Left lung (tissue), 10 donors: ENCODE results near the gene PAK4. TPM values are rescaled to one million over a fixed set of nuclear protein-coding genes. Genes with fewer than 3 reads are reported as not detected.
A peak's percentile ranks its signal among the peaks of the same experiment; 100 is the strongest.
"Not testable (repeated sequence)": the region's sequence is repeated elsewhere in the genome, so short reads cannot be mapped to it uniquely, and the experiment has no call there.

Experiments used
- ATAC-seq: fragments of 200-7000 bp; cut with Tn5 transposase; one replicate; pipeline ENCODE4 v1.9.1; 2020; ENCODE audit warnings: moderate library complexity
- DNase-seq, 4 donors: peaks; one replicate each; pipeline ENCODE4 v3.0.0-alpha.2; 2013 to 2020
- H3K27ac ChIP-seq, 2 donors: fragments of 200-600 bp; sonication (generic) in 1 of 2; one replicate each; pipeline versions ENCODE4 v1.5.0 to v1.8.0; 2020 to 2021
- H3K27me3 ChIP-seq, 2 donors: fragments of 200-600 bp; sonication (generic) in 1 of 2; one replicate each; pipeline versions ENCODE4 v1.5.0 to v1.8.0; 2020 to 2021
- H3K36me3 ChIP-seq, 2 donors: fragments of 200-600 bp; sonication (generic) in 1 of 2; one replicate each; pipeline versions ENCODE4 v1.5.0 to v1.8.0; 2020 to 2021
- H3K4me1 ChIP-seq, 2 donors: fragments of 200-600 bp; one replicate each; pipeline ENCODE4 v1.8.0; 2021
- H3K4me3 ChIP-seq, 2 donors: fragments of 200-600 bp; sonication (generic) in 1 of 2; one replicate each; pipeline versions ENCODE4 v1.5.0 to v1.8.0; 2020 to 2021; ENCODE audit warnings: mild to moderate bottlenecking in 1 of 2
- H3K9me3 ChIP-seq, 2 donors: fragments of 200-600 bp; sonication (generic) in 1 of 2; one replicate each; pipeline versions ENCODE4 v1.5.0 to v1.8.0; 2020 to 2021
- intact Hi-C, 2 donors: fragments of 100-400 bp; cut with DNase I; formaldehyde crosslinking; loops; one replicate each; pipeline versions ENCODE4 v1.11.2 to v1.14.2; 2022
- polyA plus RNA-seq, 6 donors: library from polyadenylated mRNA; unstranded; fragments of 120-200 nt; gene quantifications; one replicate each; pipeline ENCODE4 v1.2.1, GENCODE V29; 2013; ENCODE audit not compliant: insufficient read length in 6 of 6
- total RNA-seq, 2 donors: library from RNA; stranded (reverse); fragmentation: NEBNext Ultra II Directional; extraction: Animal tissue kit (Norgen Biotek cat#: 25700); gene quantifications; one replicate each; pipeline ENCODE4 v1.2.1, GENCODE V29; 2021
- TF ChIP-seq, protein P1 (sequence below), 2 donors: fragments of 200-600 bp; sonication (generic) in 1 of 2; IDR thresholded peaks; one replicate each; pipeline versions ENCODE4 v1.5.0 to v1.8.0; 2021; ENCODE audit warnings: antibody characterized with exemption in 2 of 2
- donor health status: DM: no; HTN: yes; CAD: no.
- donor health status: DM: no; HTN: no; CAD: no.

The PAK4 gene
- total and polyA plus RNA-seq, 8 donors, result 40.9 to 62.3 (median 50.0) TPM

DNA sequence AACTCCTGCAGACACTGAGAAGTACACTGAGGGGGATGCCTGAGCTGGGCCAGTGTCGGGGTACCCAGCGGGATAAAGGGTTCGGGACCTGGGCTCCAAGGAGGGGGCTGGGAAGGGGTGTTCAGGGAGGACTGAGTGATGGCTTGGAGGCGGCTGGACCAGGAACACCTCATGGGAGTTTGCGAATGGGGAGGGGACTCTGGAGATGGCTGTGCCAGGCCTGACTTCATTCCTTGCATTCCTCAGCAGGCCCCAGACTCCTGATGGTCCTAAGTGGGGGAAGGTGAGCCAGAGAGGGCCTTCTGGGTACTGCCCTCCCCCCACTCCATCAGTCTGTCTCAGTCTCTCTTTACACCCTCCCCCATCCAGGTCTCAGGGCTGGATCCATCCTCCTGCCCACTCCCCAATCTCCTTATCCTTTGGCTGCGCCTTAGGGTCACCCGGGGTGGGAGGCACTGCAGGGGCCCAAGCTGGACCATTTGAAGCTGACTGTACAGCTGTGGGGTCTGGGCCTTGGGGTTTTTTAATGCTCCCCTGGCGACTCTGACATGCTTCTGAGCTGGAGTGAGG is 13.8 kb downstream of the PAK4 start:
- TF ChIP-seq, protein P1, sequence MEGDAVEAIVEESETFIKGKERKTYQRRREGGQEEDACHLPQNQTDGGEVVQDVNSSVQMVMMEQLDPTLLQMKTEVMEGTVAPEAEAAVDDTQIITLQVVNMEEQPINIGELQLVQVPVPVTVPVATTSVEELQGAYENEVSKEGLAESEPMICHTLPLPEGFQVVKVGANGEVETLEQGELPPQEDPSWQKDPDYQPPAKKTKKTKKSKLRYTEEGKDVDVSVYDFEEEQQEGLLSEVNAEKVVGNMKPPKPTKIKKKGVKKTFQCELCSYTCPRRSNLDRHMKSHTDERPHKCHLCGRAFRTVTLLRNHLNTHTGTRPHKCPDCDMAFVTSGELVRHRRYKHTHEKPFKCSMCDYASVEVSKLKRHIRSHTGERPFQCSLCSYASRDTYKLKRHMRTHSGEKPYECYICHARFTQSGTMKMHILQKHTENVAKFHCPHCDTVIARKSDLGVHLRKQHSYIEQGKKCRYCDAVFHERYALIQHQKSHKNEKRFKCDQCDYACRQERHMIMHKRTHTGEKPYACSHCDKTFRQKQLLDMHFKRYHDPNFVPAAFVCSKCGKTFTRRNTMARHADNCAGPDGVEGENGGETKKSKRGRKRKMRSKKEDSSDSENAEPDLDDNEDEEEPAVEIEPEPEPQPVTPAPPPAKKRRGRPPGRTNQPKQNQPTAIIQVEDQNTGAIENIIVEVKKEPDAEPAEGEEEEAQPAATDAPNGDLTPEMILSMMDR (IDR thresholded peaks at IDR 0.05), result no peak
- H3K27ac ChIP-seq, result peak overlapping the region in 1 of 2 donors; percentile 43
- no peaks in the 10 kb centered on the region for H3K36me3 ChIP-seq
- DNase-seq (peak in 1 of 4 donors; percentile 37), ATAC-seq (no peak)
- no peaks in the 10 kb centered on the region for H3K9me3 ChIP-seq
- H3K4me3 ChIP-seq, result peak overlapping the region in 1 of 2 donors; percentile 9
- H3K4me1 ChIP-seq, result peaks cover 18 to 49% of the 10 kb centered on the region in 2 donors
- H3K27me3 ChIP-seq, result no peaks in the 10 kb centered on the region
- intact Hi-C loops, result no loop called here

DNA sequence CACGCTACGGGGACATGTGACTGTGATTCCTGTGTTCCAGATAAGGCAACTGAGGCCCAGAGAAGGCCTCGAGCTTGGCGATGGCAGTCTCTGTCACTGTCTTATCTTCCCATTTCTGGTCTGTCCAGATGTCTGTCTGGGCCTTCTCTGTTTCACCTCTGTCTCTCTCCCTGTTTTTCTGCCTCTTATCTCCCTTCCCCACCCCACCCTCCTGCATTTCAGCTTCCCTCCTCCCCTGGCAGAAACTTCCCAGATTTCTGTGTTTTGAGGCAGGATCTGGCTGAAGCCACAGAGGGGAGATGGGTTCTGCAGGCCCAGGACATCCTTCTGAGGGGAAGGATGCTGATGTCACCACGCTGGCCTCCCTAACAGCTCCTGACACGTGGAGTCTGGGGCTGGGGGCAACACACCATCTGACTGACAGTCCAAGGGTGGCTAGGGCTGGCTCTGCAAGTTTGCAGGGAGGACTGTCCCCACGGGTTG is 14.4 kb downstream of the PAK4 start:
- intact Hi-C loops, result no loop called here
- Histone ChIP-seq H3K4me1 (peaks cover 23 to 52% of the 10 kb centered on the region in 2 donors), H3K27ac (peak overlapping the region in 1 of 2 donors; percentile 5), H3K36me3 (no peaks in the 10 kb centered on the region), H3K27me3 (no peaks in the 10 kb centered on the region), H3K9me3 (no peaks in the 10 kb centered on the region), H3K4me3 (no peak overlapping the region)
- TF ChIP-seq, protein P1 (IDR thresholded peaks at IDR 0.05), result no peak
- ATAC-seq, result no peak
- peak in 1 of 4 donors; percentile 18 for DNase-seq

DNA sequence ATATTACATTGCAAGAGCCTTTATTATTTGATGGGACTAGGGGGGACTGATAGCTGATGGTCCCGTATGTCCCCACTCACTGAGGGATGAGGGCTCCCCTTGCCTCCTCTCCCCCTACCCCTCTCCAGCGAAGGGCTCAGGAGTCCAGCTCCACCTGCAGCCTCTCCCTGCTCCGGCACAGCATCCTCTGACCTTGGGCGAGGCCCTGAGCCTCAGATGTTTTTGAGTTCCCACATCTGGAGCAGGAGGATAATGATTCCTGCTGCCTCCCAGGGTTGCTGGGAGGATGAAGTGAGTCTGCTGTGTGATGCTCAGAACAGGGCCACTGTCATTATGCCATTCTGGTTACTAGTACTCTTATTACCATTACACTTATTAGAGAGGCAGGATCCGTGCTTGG is 15.0 kb downstream of the PAK4 start:
- Histone ChIP-seq H3K27me3 (no peaks in the 10 kb centered on the region), H3K27ac (peak overlapping the region in 1 of 2 donors; percentile 5), H3K4me3 (no peak overlapping the region), H3K36me3 (no peaks in the 10 kb centered on the region), H3K9me3 (no peaks in the 10 kb centered on the region), H3K4me1 (peaks cover 28 to 58% of the 10 kb centered on the region in 2 donors)
- TF ChIP-seq, protein P1 (IDR thresholded peaks at IDR 0.05), result no peak
- DNase-seq (peak in 1 of 4 donors; percentile 38), ATAC-seq (no peak)
- intact Hi-C loops, result no loop called here

DNA sequence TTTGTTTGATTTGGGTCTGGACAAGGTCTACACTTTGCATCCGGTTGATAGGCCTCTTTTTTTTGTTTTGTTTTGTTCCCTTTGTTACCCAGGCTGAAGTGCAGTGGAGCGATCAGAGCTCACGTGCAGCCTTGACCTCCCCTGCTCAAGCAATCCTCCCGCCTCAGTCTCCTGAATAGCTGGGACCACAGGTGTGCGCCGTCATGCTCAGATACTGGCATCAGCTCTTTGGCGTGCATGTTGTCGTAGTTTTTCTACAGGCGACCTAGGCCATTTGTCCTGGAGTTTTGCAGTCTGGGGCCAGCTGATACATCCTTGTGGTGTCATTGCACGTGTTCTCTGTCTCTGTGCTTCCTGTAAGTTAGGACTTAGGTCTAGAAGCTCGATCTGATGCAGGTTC is 16.3 kb downstream of the PAK4 start:
- intact Hi-C loops, result no loop called here
- ATAC-seq, result no peak

DNA sequence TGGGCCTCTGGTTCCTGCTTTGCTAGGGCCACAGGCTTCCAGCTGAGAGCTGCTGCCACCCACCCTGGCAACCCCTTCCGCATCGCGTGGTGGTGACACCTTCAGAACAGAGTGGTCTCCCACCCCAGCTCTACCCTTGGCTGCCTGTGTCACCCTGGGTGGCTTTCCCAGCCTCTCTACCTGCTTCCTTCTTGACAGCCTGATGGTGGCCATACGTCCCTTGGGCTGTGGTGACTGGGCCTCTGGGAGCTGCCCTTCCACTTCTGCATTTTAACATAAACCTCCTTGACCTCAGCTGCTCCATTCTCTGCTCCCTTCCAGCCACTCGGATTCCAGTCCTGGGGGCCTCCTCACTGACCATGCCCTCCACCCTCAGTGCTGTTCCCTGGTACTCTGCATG is 17.0 kb downstream of the PAK4 start:
- no peaks in the 10 kb centered on the region for H3K27me3 ChIP-seq
- H3K4me3 ChIP-seq, result no peak overlapping the region
- TF ChIP-seq, protein P1 (IDR thresholded peaks at IDR 0.05), result no peak
- intact Hi-C loops, result no loop called here
- H3K27ac ChIP-seq, result peak overlapping the region in 1 of 2 donors; percentile 1
- no peaks in the 10 kb centered on the region for H3K9me3 ChIP-seq
- peak in 1 of 4 donors; percentile 41 for DNase-seq
- no peak for ATAC-seq
- H3K4me1 ChIP-seq, result peaks cover 33 to 50% of the 10 kb centered on the region in 2 donors
- H3K36me3 ChIP-seq, result no peaks in the 10 kb centered on the region

More for the DNA sequence above, 16.3 kb downstream of the PAK4 start:
- no peaks in the 10 kb centered on the region for H3K27me3 ChIP-seq
- H3K4me1 ChIP-seq, result peaks cover 33 to 55% of the 10 kb centered on the region in 2 donors
- no peaks in the 10 kb centered on the region for H3K9me3 ChIP-seq
- no peak for DNase-seq
- H3K4me3 ChIP-seq, result no peak overlapping the region
- H3K27ac ChIP-seq, result no peak overlapping the region
- H3K36me3 ChIP-seq, result no peaks in the 10 kb centered on the region
- TF ChIP-seq, protein P1 (IDR thresholded peaks at IDR 0.05), result no peak

DNA sequence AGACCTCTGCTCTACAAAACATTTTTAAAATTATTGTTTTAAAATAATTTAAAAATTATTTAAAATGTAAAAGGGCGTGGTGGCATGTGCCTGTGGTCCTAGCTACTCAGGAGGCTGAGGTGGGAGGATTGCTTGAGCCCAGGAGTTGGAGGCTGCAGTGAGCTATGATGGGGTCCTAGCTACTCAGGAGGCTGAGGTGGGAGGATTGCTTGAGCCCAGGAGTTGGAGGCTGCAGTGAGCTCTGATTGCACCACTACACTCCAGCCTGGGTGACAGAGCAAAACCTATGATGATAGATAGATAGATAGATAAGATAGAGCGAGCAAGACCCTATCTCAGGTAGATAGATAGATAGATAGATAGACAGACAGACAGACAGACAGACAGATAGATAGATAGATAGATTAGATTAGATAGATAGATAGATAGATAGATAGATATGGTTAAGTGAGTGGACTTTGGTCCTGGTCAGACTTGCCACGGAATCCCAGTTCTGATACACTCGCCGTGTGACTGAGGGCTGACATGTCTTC is 18.2 kb downstream of the PAK4 start:
- intact Hi-C loops, H3K4me3 ChIP-seq, ATAC-seq, DNase-seq, H3K36me3 ChIP-seq, H3K9me3 ChIP-seq, H3K27me3 ChIP-seq: not testable (repeated sequence)
- peaks cover 29 to 43% of the 10 kb centered on the region in 2 donors for H3K4me1 ChIP-seq
- peak overlapping the region in 1 of 2 donors; percentile 68 for H3K27ac ChIP-seq
